WTC11 (cell line): ENCODE data around the gene GRID2. TPM values are rescaled to one million over a fixed set of nuclear protein-coding genes. Genes with fewer than 3 reads are reported as not detected.
"Not testable (repeated sequence)": the region's sequence is repeated elsewhere in the genome, so short reads cannot be mapped to it uniquely, and the experiment has no call there.

Experiments
- ATAC-seq: fragments of 200-7000 bp; cut with Tn5 transposase; 2 replicates; pipeline ENCODE4 v1.10.0; 2021; ENCODE audit warnings: mild to moderate bottlenecking, moderate library complexity
- CTCF ChIA-PET: fragments of 300-600 bp; sonication (Branson Sonifier 250); formaldehyde crosslinking; loops from one replicate; lab custom pipeline; 2021; ENCODE audit warnings: antibody characterized with exemption; lab: Charles Lee
- POLR2A ChIA-PET: fragments of 350-600 bp; sonication (Branson Sonifier 250); formaldehyde crosslinking; loops from one replicate; lab custom pipeline; 2021; ENCODE audit warnings: antibody characterized with exemption; lab: Charles Lee
- DNase-seq: peaks from one replicate; pipeline ENCODE4 v3.0.0; 2021; ENCODE audit warnings: low spot score
- H3K27ac Mint-ChIP-seq: 2 replicates; pipeline ENCODE4 v1.8.0; 2021; ENCODE audit warnings: mixed read lengths
- H3K27me3 Mint-ChIP-seq: 2 replicates; pipeline ENCODE4 v1.8.0; 2021; ENCODE audit warnings: low read depth, mild to moderate bottlenecking, moderate library complexity, mixed read lengths
- H3K36me3 Mint-ChIP-seq: 2 replicates; pipeline ENCODE4 v1.8.0; 2021; ENCODE audit warnings: mixed read lengths
- H3K4me1 Mint-ChIP-seq: 2 replicates; pipeline ENCODE4 v1.8.0; 2022; ENCODE audit warnings: mixed read lengths
- H3K4me3 Mint-ChIP-seq: 2 replicates; pipeline ENCODE4 v1.8.0; 2021; ENCODE audit warnings: mild to moderate bottlenecking, moderate library complexity, mixed read lengths
- H3K9me3 Mint-ChIP-seq: 2 replicates; pipeline ENCODE4 v1.8.0; 2021; ENCODE audit warnings: mixed read lengths
- CREB1 ChIP-seq: sonication (generic); formaldehyde crosslinking; IDR thresholded peaks from 2 replicates; pipeline ENCODE4 v1.8.0; 2023; ENCODE audit warnings: mild to moderate bottlenecking, missing genetic modification reagents
- ETV6 ChIP-seq: sonication (generic); formaldehyde crosslinking; IDR thresholded peaks from 2 replicates; pipeline ENCODE4 v1.8.1; 2022; ENCODE audit warnings: mild to moderate bottlenecking, missing genetic modification reagents
- FOXK1 ChIP-seq: sonication (generic); formaldehyde crosslinking; IDR thresholded peaks from 2 replicates; pipeline ENCODE4 v1.8.0; 2022; ENCODE audit warnings: mild to moderate bottlenecking, moderate library complexity, missing genetic modification reagents
- GTF2I ChIP-seq: fragments of 250-450 bp; sonication (Bioruptor Pico); conservative IDR thresholded peaks from 2 replicates; pipeline ENCODE4 v1.4.0; 2021; ENCODE audit warnings: mild to moderate bottlenecking
- IRF2 ChIP-seq: sonication (generic); formaldehyde crosslinking; IDR thresholded peaks from 2 replicates; pipeline ENCODE4 v1.8.0; 2022; ENCODE audit warnings: low read depth, missing genetic modification reagents, borderline replicate concordance
- MYBL2 ChIP-seq: sonication (generic); formaldehyde crosslinking; IDR thresholded peaks from 2 replicates; pipeline ENCODE4 v1.8.1; 2023; ENCODE audit warnings: mild to moderate bottlenecking, moderate library complexity, missing genetic modification reagents
- RORB ChIP-seq: fragments of 250-450 bp; sonication (Bioruptor Pico); IDR thresholded peaks from 2 replicates; pipeline ENCODE4 v1.9.0; 2021; ENCODE audit warnings: mild to moderate bottlenecking
- TEAD1 ChIP-seq: sonication (generic); formaldehyde crosslinking; IDR thresholded peaks from 2 replicates; pipeline ENCODE4 v1.8.0; 2022; ENCODE audit warnings: mild to moderate bottlenecking, missing genetic modification reagents
- TEAD4 ChIP-seq: sonication (generic); formaldehyde crosslinking; IDR thresholded peaks from 2 replicates; pipeline ENCODE4 v1.8.0; 2022; ENCODE audit warnings: mild to moderate bottlenecking, missing genetic modification reagents
- ZNF121 ChIP-seq: sonication (generic); formaldehyde crosslinking; IDR thresholded peaks from 2 replicates; pipeline ENCODE4 v1.8.0; 2023; ENCODE audit warnings: missing genetic modification reagents
- ZNF138 ChIP-seq: sonication (generic); formaldehyde crosslinking; conservative IDR thresholded peaks from 2 replicates; pipeline ENCODE4 v1.8.1; 2022; ENCODE audit warnings: mild to moderate bottlenecking, moderate library complexity, missing genetic modification reagents
- ZNF396 ChIP-seq: fragments of 250-450 bp; sonication (Bioruptor Pico); IDR thresholded peaks from 2 replicates; pipeline ENCODE4 v1.8.0; 2021; ENCODE audit warnings: mild to moderate bottlenecking, moderate library complexity, borderline replicate concordance
- total RNA-seq: library from RNA; stranded (reverse); gene quantifications from 3 replicates; pipeline ENCODE4 v1.2.3, GENCODE V29; 2021
- TF ChIP-seq, protein P1 (sequence below): sonication (generic); formaldehyde crosslinking; IDR thresholded peaks from 2 replicates; pipeline ENCODE4 v1.8.0; 2022; ENCODE audit warnings: mild to moderate bottlenecking, missing genetic modification reagents
- TF ChIP-seq, protein P2 (sequence below): sonication (generic); formaldehyde crosslinking; IDR thresholded peaks from 2 replicates; pipeline ENCODE4 v1.8.0; 2022; ENCODE audit warnings: mild to moderate bottlenecking, missing genetic modification reagents
- TF ChIP-seq, protein P3 (sequence below): fragments of 250-450 bp; sonication (Bioruptor Pico); conservative IDR thresholded peaks from 2 replicates; pipeline ENCODE4 v1.9.0; 2021; ENCODE audit warnings: mild to moderate bottlenecking
- TF ChIP-seq, protein P4 (sequence below): sonication (generic); formaldehyde crosslinking; IDR thresholded peaks from 2 replicates; pipeline ENCODE4 v1.8.1; 2023; ENCODE audit warnings: mild to moderate bottlenecking, missing genetic modification reagents, moderate library complexity
- TF ChIP-seq, protein P5 (sequence below): sonication (generic); formaldehyde crosslinking; IDR thresholded peaks from 2 replicates; pipeline ENCODE4 v1.8.1; 2022; ENCODE audit warnings: missing genetic modification reagents, borderline replicate concordance
- TF ChIP-seq, protein P6 (sequence below): sonication (generic); formaldehyde crosslinking; IDR thresholded peaks from 2 replicates; pipeline ENCODE4 v1.8.1; 2023; ENCODE audit warnings: mild to moderate bottlenecking, missing genetic modification reagents, moderate library complexity
- TF ChIP-seq, protein P7 (sequence below): sonication (generic); formaldehyde crosslinking; IDR thresholded peaks from 2 replicates; pipeline ENCODE4 v1.8.0; 2022; ENCODE audit warnings: mild to moderate bottlenecking, missing genetic modification reagents
- TF ChIP-seq, protein P8 (sequence below): sonication (generic); formaldehyde crosslinking; IDR thresholded peaks from 2 replicates; pipeline ENCODE4 v1.8.0; 2022; ENCODE audit warnings: missing genetic modification reagents
- TF ChIP-seq, protein P9 (sequence below): fragments of 250-450 bp; sonication (Bioruptor Pico); IDR thresholded peaks from 2 replicates; pipeline ENCODE4 v1.8.0; 2021; ENCODE audit warnings: mild to moderate bottlenecking

GRID2 gene
- total RNA-seq, 1 experiment from 2014 or later = 26.8 TPM

DNA sequence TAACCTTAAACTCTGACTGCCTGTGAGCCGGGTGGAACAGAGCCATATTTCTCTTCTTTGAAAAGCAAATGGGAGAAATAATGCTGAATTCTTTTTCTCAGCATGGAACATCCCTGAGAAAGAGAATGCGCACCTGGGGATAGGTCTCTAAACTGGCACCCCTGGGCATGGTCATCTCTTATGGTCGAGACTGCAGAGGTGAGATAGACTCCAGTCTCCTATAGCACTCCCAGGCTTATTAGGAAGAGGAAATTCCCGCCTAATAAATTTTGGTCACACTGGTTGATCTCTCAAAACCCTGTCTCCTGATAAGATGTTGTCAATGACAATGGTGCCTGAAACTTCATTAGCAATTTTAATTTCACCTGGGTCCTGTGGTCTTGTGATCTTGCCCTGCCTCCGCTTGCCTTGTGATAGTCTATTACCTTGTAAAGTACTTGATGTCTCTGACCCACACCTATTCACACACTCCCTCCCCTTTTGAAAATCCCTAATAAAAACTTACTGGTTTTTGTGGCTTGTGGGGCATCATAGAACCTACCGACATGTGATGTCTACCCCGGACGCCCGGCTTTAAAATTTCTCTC is 1062.5 kb downstream of the GRID2 start:
- H3K9me3 Mint-ChIP-seq, H3K36me3 Mint-ChIP-seq, POLR2A ChIA-PET, CTCF ChIA-PET, ATAC-seq, H3K27ac Mint-ChIP-seq: not testable (repeated sequence)
- H3K4me1 Mint-ChIP-seq = peaks cover 45% of the 10 kb centered on the region
- peak overlapping the region; percentile 34 for H3K4me3 Mint-ChIP-seq
- TF ChIP-seq, protein P1, sequence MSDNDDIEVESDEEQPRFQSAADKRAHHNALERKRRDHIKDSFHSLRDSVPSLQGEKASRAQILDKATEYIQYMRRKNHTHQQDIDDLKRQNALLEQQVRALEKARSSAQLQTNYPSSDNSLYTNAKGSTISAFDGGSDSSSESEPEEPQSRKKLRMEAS (CRISPR knock-in tag) = 0 out of 2 replicates have a peak, but pooled peaks have one; percentile 39
- TF ChIP-seq TEAD1 (CRISPR knock-in tag) = 0 out of 2 replicates have a peak, but pooled peaks have one; percentile 55
- peak; percentile 22 for DNase-seq
- peaks cover 32% of the 10 kb centered on the region for H3K27me3 Mint-ChIP-seq

DNA sequence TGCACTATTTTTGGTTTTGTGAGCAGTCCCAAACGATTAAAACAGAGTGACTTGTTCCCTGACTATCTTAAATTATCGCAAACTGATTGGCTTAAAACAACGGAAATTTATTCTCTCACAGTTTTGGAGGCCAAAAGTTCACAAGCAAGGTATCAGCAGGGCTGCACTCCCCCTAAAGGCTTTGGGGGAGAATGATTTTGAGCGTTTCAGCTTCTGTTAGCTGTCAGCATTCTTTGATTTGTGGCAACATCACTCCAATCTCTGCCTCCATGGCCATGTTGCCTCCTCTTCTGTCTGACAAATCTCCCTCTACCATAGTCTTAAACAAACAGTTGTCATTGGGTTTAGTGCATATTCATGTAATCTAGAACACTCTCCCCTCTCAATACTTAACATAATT is 1065.2 kb downstream of the GRID2 start:
- CTCF ChIA-PET = no interaction called here
- no peaks in the 10 kb centered on the region; the same call in 1 of the 2 replicates for H3K36me3 Mint-ChIP-seq
- TF ChIP-seq TEAD4 (CRISPR knock-in tag) = no peak
- TF ChIP-seq, protein P2, sequence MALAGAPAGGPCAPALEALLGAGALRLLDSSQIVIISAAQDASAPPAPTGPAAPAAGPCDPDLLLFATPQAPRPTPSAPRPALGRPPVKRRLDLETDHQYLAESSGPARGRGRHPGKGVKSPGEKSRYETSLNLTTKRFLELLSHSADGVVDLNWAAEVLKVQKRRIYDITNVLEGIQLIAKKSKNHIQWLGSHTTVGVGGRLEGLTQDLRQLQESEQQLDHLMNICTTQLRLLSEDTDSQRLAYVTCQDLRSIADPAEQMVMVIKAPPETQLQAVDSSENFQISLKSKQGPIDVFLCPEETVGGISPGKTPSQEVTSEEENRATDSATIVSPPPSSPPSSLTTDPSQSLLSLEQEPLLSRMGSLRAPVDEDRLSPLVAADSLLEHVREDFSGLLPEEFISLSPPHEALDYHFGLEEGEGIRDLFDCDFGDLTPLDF (CRISPR knock-in tag) = no peak
- TF ChIP-seq, protein P3, sequence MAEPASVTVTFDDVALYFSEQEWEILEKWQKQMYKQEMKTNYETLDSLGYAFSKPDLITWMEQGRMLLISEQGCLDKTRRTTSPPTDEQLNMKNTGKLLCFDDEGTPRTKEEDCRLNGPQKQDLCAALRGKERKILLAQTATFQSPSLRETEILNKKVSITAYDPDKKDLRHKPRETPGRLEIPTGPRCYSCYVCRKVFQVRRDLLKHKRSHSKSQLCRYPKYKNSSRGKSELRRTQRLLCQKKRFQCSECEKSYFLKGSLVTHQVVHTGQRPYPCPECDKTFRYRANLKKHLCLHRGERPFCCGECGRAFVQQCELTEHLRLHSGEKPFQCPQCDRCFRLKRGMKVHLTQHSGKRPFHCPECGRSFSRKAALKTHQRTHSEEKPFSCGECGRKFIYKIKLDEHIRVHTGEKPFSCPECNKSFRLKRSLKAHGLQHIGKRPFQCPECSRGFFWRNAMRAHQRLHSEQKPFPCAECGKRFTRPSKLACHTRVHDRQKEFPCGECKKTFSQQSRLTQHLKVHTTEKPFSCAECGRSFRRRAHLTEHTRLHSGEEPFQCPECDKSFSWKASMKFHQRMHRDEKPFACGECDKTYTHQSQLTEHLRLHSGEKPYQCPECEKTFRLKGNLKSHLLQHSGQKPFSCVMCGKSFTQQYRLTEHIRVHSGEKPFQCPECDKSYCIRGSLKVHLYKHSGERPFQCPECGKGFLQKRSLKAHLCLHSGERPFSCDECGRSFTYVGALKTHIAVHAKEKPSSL (CRISPR knock-in tag) = no peak
- TF ChIP-seq ZNF138 = no peak
- TF ChIP-seq GTF2I (CRISPR knock-in tag) = no peak
- TF ChIP-seq, protein P4, sequence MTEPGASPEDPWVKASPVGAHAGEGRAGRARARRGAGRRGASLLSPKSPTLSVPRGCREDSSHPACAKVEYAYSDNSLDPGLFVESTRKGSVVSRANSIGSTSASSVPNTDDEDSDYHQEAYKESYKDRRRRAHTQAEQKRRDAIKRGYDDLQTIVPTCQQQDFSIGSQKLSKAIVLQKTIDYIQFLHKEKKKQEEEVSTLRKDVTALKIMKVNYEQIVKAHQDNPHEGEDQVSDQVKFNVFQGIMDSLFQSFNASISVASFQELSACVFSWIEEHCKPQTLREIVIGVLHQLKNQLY = no peak
- no peak for TF ChIP-seq RORB (CRISPR knock-in tag)
- TF ChIP-seq, protein P5, sequence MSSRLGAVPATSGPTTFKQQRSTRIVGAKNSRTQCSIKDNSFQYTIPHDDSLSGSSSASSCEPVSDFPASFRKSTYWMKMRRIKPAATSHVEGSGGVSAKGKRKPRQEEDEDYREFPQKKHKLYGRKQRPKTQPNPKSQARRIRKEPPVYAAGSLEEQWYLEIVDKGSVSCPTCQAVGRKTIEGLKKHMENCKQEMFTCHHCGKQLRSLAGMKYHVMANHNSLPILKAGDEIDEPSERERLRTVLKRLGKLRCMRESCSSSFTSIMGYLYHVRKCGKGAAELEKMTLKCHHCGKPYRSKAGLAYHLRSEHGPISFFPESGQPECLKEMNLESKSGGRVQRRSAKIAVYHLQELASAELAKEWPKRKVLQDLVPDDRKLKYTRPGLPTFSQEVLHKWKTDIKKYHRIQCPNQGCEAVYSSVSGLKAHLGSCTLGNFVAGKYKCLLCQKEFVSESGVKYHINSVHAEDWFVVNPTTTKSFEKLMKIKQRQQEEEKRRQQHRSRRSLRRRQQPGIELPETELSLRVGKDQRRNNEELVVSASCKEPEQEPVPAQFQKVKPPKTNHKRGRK (CRISPR knock-in tag) = no peak
- no peak for TF ChIP-seq FOXK1
- no peak for TF ChIP-seq MYBL2 (CRISPR knock-in tag)
- TF ChIP-seq, protein P6, sequence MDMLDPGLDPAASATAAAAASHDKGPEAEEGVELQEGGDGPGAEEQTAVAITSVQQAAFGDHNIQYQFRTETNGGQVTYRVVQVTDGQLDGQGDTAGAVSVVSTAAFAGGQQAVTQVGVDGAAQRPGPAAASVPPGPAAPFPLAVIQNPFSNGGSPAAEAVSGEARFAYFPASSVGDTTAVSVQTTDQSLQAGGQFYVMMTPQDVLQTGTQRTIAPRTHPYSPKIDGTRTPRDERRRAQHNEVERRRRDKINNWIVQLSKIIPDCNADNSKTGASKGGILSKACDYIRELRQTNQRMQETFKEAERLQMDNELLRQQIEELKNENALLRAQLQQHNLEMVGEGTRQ = no peak
- no peak for TF ChIP-seq CREB1
- no peak for TF ChIP-seq ETV6 (CRISPR knock-in tag)
- TF ChIP-seq, protein P7, sequence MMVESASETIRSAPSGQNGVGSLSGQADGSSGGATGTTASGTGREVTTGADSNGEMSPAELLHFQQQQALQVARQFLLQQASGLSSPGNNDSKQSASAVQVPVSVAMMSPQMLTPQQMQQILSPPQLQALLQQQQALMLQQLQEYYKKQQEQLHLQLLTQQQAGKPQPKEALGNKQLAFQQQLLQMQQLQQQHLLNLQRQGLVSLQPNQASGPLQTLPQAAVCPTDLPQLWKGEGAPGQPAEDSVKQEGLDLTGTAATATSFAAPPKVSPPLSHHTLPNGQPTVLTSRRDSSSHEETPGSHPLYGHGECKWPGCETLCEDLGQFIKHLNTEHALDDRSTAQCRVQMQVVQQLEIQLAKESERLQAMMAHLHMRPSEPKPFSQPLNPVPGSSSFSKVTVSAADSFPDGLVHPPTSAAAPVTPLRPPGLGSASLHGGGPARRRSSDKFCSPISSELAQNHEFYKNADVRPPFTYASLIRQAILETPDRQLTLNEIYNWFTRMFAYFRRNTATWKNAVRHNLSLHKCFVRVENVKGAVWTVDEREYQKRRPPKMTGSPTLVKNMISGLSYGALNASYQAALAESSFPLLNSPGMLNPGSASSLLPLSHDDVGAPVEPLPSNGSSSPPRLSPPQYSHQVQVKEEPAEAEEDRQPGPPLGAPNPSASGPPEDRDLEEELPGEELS (CRISPR knock-in tag) = no peak
- TF ChIP-seq, protein P8, sequence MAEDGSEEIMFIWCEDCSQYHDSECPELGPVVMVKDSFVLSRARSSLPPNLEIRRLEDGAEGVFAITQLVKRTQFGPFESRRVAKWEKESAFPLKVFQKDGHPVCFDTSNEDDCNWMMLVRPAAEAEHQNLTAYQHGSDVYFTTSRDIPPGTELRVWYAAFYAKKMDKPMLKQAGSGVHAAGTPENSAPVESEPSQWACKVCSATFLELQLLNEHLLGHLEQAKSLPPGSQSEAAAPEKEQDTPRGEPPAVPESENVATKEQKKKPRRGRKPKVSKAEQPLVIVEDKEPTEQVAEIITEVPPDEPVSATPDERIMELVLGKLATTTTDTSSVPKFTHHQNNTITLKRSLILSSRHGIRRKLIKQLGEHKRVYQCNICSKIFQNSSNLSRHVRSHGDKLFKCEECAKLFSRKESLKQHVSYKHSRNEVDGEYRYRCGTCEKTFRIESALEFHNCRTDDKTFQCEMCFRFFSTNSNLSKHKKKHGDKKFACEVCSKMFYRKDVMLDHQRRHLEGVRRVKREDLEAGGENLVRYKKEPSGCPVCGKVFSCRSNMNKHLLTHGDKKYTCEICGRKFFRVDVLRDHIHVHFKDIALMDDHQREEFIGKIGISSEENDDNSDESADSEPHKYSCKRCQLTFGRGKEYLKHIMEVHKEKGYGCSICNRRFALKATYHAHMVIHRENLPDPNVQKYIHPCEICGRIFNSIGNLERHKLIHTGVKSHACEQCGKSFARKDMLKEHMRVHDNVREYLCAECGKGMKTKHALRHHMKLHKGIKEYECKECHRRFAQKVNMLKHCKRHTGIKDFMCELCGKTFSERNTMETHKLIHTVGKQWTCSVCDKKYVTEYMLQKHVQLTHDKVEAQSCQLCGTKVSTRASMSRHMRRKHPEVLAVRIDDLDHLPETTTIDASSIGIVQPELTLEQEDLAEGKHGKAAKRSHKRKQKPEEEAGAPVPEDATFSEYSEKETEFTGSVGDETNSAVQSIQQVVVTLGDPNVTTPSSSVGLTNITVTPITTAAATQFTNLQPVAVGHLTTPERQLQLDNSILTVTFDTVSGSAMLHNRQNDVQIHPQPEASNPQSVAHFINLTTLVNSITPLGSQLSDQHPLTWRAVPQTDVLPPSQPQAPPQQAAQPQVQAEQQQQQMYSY (CRISPR knock-in tag) = no peak
- TF ChIP-seq ZNF121 (CRISPR knock-in tag) = no peak
- TF ChIP-seq, protein P9, sequence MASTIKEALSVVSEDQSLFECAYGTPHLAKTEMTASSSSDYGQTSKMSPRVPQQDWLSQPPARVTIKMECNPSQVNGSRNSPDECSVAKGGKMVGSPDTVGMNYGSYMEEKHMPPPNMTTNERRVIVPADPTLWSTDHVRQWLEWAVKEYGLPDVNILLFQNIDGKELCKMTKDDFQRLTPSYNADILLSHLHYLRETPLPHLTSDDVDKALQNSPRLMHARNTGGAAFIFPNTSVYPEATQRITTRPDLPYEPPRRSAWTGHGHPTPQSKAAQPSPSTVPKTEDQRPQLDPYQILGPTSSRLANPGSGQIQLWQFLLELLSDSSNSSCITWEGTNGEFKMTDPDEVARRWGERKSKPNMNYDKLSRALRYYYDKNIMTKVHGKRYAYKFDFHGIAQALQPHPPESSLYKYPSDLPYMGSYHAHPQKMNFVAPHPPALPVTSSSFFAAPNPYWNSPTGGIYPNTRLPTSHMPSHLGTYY = no peak
- no peak for TF ChIP-seq IRF2
- TF ChIP-seq ZNF396 (CRISPR knock-in tag) = no peak

More for the DNA sequence above, 1065.2 kb downstream of the GRID2 start:
- no peak for DNase-seq
- Mint-ChIP-seq H3K9me3 (no peaks in the 10 kb centered on the region), H3K4me3 (no peak overlapping the region), H3K27ac (no peak overlapping the region), H3K27me3 (peaks cover 17% of the 10 kb centered on the region), H3K4me1 (peaks cover 37% of the 10 kb centered on the region)
- peak; percentile 63 for ATAC-seq
- POLR2A ChIA-PET = no interaction called here
